HepG2 (cell line): Measurements from ENCODE around the gene ARFGAP2. TPM values are rescaled to one million over a fixed set of nuclear protein-coding genes. Genes with fewer than 3 reads are reported as not detected.
A peak's percentile ranks its signal among the peaks of the same experiment; 100 is the strongest.

Source experiments
- CBX5 ChIP-seq: sonication (generic); formaldehyde crosslinking; IDR thresholded peaks from 2 replicates; pipeline ENCODE4 v1.4.0; 2020; ENCODE audit warnings: missing genetic modification reagents, borderline replicate concordance
- DNMT1 ChIP-seq: sonication (generic); formaldehyde crosslinking; IDR thresholded peaks from 2 replicates; pipeline ENCODE4 v1.5.1; 2020; ENCODE audit warnings: mild to moderate bottlenecking, missing genetic modification reagents
- KMT2B ChIP-seq: IDR thresholded peaks from 2 replicates; pipeline ENCODE4 v1.6.1; 2016; ENCODE audit warnings: missing genetic modification reagents, missing compliant biosample characterization
- NCOR1 ChIP-seq: fragments of 200-600 bp; sonication (generic); IDR thresholded peaks from 2 replicates; pipeline ENCODE4 v1.7.0; 2017; ENCODE audit warnings: antibody characterized with exemption, low read length, borderline replicate concordance
- NFKB2 ChIP-seq: sonication (generic); formaldehyde crosslinking; IDR thresholded peaks from 2 replicates; pipeline ENCODE4 v1.4.0; 2020; ENCODE audit warnings: missing genetic modification reagents, borderline replicate concordance
- PATZ1 ChIP-seq: sonication (generic); formaldehyde crosslinking; IDR thresholded peaks from 2 replicates; pipeline ENCODE4 v1.4.0; 2020; ENCODE audit warnings: missing genetic modification reagents
- SKIL ChIP-seq: sonication (generic); formaldehyde crosslinking; IDR thresholded peaks from 2 replicates; pipeline ENCODE4 v1.8.0; 2022; ENCODE audit warnings: missing genetic modification reagents, mild to moderate bottlenecking, moderate library complexity, borderline replicate concordance
- TOE1 ChIP-seq: sonication (generic); formaldehyde crosslinking; IDR thresholded peaks from 2 replicates; pipeline ENCODE4 v1.4.0; 2020; ENCODE audit warnings: mild to moderate bottlenecking, missing genetic modification reagents
- ZBTB3 ChIP-seq: sonication (generic); formaldehyde crosslinking; IDR thresholded peaks from 2 replicates; pipeline ENCODE4 v1.4.0; 2020; ENCODE audit warnings: low read depth, mild to moderate bottlenecking, moderate library complexity, missing genetic modification reagents, borderline replicate concordance
- ZBTB7B ChIP-seq: sonication (generic); formaldehyde crosslinking; IDR thresholded peaks from 2 replicates; pipeline ENCODE4 v1.4.0; 2020; ENCODE audit warnings: missing genetic modification reagents
- ZBTB8A ChIP-seq: sonication (generic); formaldehyde crosslinking; IDR thresholded peaks from 2 replicates; pipeline ENCODE4 v1.4.0; 2020; ENCODE audit warnings: mild to moderate bottlenecking, low read depth, missing genetic modification reagents, borderline replicate concordance
- ZNF20 ChIP-seq: sonication (generic); formaldehyde crosslinking; IDR thresholded peaks from 2 replicates; pipeline ENCODE4 v1.4.0; 2020; ENCODE audit warnings: mild to moderate bottlenecking, moderate library complexity, missing genetic modification reagents
- ZNF260 ChIP-seq: sonication (generic); formaldehyde crosslinking; IDR thresholded peaks from 2 replicates; pipeline ENCODE4 v1.4.0; 2020; ENCODE audit warnings: missing genetic modification reagents, low read depth, mild to moderate bottlenecking, borderline replicate concordance
- ZNF326 ChIP-seq: sonication (generic); formaldehyde crosslinking; IDR thresholded peaks from 2 replicates; pipeline ENCODE4 v1.4.0; 2020; ENCODE audit warnings: missing genetic modification reagents, borderline replicate concordance
- ZNF672 ChIP-seq: sonication (generic); formaldehyde crosslinking; IDR thresholded peaks from 2 replicates; pipeline ENCODE4 v1.8.1; 2022; ENCODE audit warnings: missing genetic modification reagents
- ZNF710 ChIP-seq: sonication (generic); formaldehyde crosslinking; IDR thresholded peaks from 2 replicates; pipeline ENCODE4 v1.5.0; 2020; ENCODE audit warnings: mild to moderate bottlenecking, missing genetic modification reagents, borderline replicate concordance
- ZNF776 ChIP-seq: sonication (generic); formaldehyde crosslinking; IDR thresholded peaks from 2 replicates; pipeline ENCODE4 v1.4.0; 2020; ENCODE audit warnings: mild to moderate bottlenecking, missing genetic modification reagents
- polyA plus RNA-seq, 8 experiments: library from polyadenylated mRNA; depleted of rRNA in 3 of 8; stranded (reverse) in 7 of 8; unstranded in 1 of 8; fragments of >200 nt; fragmentation: Illumina TruSeq in 4 of 8; extraction: Trizol in 4 of 8; gene quantifications; 2 replicates each; pipeline versions ENCODE4 v1.2.1 to v1.2.3, GENCODE V29; 2011 to 2016; ENCODE audit warnings: low read depth in 4 of 8, missing spikeins in 1 of 8, mixed read lengths in 1 of 8; ENCODE audit not compliant: insufficient read depth in 1 of 8
- total RNA-seq, 5 experiments: library from RNA; depleted of rRNA; stranded (reverse); fragments of >200 nt; fragmentation: Illumina TruSeq; extraction: Trizol; gene quantifications; 2 replicates each; pipeline ENCODE4 v1.2.3, GENCODE V29; 2016; ENCODE audit warnings: low read depth in 1 of 5
- TF ChIP-seq, protein P1 (sequence below): sonication (generic); formaldehyde crosslinking; IDR thresholded peaks from 2 replicates; pipeline ENCODE4 v1.4.0; 2020; ENCODE audit warnings: missing genetic modification reagents, mild to moderate bottlenecking, borderline replicate concordance

ARFGAP2 gene
- total and polyA plus RNA-seq, 2 of the 13 experiments (the other 11 are each of a cell fraction or from before 2014, with no cell fraction given), result 32.3 to 75.3 TPM

DNA sequence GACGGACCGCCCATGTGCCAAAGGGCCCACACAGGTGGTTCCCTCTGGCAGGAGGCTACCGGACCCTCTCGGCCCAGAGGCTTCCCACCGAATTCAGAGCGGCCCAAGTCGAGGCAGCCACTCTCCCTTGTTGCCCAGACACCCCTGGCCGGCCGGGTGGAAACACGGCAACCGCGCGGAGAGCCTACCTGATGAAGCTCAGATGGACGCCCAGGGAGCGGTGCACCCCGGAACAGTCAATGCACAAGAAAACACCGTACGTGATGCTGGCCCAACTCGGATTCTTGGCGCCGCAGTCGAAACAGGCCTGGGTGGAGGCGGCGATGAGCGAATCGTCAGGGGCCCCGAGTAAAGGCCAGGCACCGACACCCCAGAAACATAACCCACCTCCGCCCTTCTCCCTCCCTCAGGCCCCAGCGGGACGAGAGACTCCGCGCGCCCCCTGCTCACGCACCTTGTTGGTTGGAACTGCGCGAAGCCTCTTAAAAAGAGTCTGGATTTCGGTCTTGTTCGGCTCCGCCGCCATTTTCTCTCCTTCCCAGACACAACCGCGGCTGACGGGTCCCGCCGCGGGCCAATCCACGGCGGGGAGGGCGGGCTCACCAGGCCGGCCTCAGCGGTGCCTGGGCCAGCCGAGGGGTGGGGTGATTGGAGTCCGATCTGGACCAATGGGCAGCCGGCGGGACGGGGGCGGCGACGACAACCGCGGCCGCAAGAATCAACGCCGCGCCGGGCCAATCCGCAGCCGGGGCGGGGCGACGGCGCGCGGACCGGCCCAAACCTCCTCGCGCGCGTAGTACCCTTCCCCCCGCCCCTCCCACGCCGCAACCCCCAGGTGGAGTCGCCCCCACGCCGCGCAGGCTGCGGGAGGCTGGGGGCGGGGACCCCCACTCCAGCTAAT lies at the start of gene ARFGAP2 (continued):
- TF ChIP-seq SKIL (CRISPR knock-in tag), result no peak
- peak; percentile 68 for TF ChIP-seq KMT2B (CRISPR knock-in tag)
- 0 out of 2 replicates have a peak, but pooled peaks have one; percentile 70 for TF ChIP-seq ZBTB8A (CRISPR knock-in tag)
- no peak for TF ChIP-seq ZNF326 (CRISPR knock-in tag)
- no peak for TF ChIP-seq ZBTB7B (CRISPR knock-in tag)
- TF ChIP-seq, protein P1, sequence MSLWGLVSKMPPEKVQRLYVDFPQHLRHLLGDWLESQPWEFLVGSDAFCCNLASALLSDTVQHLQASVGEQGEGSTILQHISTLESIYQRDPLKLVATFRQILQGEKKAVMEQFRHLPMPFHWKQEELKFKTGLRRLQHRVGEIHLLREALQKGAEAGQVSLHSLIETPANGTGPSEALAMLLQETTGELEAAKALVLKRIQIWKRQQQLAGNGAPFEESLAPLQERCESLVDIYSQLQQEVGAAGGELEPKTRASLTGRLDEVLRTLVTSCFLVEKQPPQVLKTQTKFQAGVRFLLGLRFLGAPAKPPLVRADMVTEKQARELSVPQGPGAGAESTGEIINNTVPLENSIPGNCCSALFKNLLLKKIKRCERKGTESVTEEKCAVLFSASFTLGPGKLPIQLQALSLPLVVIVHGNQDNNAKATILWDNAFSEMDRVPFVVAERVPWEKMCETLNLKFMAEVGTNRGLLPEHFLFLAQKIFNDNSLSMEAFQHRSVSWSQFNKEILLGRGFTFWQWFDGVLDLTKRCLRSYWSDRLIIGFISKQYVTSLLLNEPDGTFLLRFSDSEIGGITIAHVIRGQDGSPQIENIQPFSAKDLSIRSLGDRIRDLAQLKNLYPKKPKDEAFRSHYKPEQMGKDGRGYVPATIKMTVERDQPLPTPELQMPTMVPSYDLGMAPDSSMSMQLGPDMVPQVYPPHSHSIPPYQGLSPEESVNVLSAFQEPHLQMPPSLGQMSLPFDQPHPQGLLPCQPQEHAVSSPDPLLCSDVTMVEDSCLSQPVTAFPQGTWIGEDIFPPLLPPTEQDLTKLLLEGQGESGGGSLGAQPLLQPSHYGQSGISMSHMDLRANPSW (CRISPR knock-in tag), result peak; percentile 29; the same call in 1 of the 2 replicates
- TF ChIP-seq ZNF260 (CRISPR knock-in tag), result no peak
- no peak; the same call in 1 of the 2 replicates for TF ChIP-seq NCOR1
- TF ChIP-seq ZNF672 (CRISPR knock-in tag), result no peak
- no peak for TF ChIP-seq DNMT1
- no peak for TF ChIP-seq ZNF710 (CRISPR knock-in tag)
- 0 out of 2 replicates have a peak, but pooled peaks have one; percentile 76 for TF ChIP-seq ZBTB3 (CRISPR knock-in tag)
- no peak for TF ChIP-seq ZNF20 (CRISPR knock-in tag)
- no peak; the same call in 1 of the 2 replicates for TF ChIP-seq ZNF776 (CRISPR knock-in tag)
- no peak for TF ChIP-seq TOE1
- TF ChIP-seq PATZ1 (CRISPR knock-in tag), result peak; percentile 59; the same call in 1 of the 2 replicates
- TF ChIP-seq NFKB2 (CRISPR knock-in tag), result no peak; the same call in 1 of the 2 replicates
- no peak for TF ChIP-seq CBX5
